ENCODE results near the gene PRR23B.
"Not testable (repeated sequence)": the region's sequence is repeated elsewhere in the genome, so short reads cannot be mapped to it uniquely, and the experiment has no call there.

PRR23B gene

DNA sequence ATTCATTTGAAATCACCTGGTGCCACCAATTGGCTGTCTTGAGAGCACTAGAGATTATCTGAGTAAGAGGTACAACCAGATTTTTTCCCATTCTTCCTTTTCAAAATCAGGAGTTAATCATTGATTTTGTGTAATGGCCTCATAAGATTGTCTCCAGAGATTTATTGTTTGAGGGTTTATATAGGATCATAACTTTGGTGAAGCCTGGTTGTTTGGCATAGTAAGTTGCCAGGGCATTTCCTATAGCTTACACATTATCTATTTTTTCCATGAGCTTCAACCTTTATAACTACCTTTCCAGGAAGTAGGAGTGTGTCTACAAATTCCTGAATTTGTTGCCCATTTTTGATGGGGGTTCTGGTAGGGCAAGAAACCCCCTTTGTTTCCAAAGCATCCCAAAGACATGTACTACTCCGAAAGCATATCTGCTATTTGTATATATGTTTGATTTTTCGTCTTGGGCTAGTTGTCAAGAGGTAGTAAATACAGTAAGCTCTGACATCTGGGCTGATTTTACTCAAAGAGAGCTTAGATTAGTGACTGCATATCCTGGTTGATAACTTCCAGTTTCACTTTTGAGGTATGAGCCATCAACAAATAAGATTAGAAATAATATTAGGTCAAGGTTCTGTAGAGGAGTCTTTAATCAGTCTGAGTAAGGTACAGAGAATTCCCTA lies 11.7 kb upstream of the PRR23B start:
- H3K4me3 ChIP-seq (ENCODE audit: low read length): no peak overlapping the region
- no peak for DNase-seq (ENCODE audit: low read depth)
- TF ChIP-seq, protein P1, sequence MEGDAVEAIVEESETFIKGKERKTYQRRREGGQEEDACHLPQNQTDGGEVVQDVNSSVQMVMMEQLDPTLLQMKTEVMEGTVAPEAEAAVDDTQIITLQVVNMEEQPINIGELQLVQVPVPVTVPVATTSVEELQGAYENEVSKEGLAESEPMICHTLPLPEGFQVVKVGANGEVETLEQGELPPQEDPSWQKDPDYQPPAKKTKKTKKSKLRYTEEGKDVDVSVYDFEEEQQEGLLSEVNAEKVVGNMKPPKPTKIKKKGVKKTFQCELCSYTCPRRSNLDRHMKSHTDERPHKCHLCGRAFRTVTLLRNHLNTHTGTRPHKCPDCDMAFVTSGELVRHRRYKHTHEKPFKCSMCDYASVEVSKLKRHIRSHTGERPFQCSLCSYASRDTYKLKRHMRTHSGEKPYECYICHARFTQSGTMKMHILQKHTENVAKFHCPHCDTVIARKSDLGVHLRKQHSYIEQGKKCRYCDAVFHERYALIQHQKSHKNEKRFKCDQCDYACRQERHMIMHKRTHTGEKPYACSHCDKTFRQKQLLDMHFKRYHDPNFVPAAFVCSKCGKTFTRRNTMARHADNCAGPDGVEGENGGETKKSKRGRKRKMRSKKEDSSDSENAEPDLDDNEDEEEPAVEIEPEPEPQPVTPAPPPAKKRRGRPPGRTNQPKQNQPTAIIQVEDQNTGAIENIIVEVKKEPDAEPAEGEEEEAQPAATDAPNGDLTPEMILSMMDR (conservative IDR thresholded peaks at IDR 0.05; ENCODE audit: low read depth, low read length): no peak

DNA sequence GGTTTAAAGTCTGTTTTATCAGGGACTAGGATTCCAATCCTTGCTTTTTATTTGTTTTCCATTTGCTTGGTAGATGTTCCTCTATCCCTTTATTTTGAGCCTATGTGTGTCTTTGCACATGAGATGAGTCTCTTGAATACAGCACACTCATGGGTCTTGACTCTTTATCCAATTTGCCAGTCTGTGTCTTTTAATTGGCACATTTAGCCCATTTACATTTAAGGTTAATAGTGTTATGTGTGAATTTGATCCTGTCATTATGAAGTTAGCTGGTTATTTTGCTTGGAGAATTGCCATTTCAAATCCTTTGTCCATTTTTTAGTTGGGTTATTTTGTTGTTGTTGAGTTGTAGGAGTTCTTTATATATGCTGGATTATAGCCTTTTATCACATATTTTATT lies 9.8 kb upstream of the PRR23B start:
- H3K4me3 ChIP-seq (ENCODE audit: low read length); DNase-seq (ENCODE audit: low read depth): not testable (repeated sequence)

DNA sequence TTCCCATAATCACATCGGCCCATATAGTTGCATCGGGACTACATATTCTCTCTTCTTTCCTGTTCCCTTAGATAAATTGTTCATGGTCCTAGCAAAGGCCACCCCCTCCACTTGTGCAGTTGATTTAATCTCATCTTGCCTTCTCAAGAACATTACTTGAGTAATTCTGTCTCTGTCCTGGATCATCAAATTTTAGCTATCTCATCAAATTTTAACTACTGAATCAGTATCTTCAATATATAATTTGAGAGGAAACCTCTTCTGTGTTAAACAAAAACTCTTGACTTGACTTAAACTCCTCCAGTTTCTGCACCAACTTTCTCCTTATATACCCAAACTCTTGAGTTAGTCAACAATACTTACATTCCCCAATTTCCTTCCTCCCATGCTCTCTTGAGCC lies 4.2 kb upstream of the PRR23B start:
- no peak overlapping the region for H3K4me3 ChIP-seq (ENCODE audit: low read length)
- TF ChIP-seq, protein P1 (conservative IDR thresholded peaks at IDR 0.05; ENCODE audit: low read depth, low read length): no peak
- DNase-seq (ENCODE audit: low read depth): no peak

DNA sequence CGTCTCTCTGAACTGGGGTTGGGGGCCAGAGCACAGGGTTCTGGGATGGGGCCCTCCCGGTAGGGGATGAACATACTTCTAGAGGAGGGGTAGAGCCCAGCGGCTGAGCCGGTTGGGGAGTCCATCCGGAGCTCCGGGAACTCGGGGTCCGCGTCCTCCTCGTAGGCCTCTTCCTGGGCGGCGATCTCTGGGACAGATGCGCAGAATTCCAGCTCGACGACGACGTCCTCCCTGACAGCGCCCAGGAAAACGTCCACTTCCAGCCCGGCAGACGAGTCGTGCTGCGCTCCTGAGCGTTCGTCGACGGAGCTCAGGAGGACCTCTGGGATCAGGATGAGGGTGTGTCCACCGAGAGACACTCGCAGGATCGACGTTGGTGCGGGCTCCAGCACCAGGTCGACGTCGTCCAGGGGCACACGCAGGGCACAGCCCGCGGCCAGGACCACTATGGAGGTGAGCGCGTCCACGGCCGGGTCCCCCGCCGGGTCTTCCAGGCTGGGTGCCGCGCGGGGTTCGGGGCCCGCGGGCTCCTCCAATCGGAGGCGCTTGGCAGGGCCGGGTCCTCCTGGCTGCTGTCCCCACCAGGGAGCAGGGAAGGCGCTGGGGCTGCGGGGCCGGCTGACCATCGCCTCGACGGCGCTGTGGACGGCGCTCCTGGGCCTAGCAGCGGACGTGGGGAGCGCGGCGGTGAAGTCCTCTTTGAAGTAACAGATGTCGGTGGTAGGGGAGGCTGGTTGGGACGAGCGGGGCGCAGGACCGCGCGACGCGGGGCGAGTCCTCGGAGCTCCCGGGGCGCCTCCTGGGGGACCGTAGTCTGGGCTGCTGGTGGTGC lies 474 bp downstream of the PRR23B start:
- TF ChIP-seq, protein P1 (conservative IDR thresholded peaks at IDR 0.05; ENCODE audit: low read depth, low read length): no peak
- no peak for DNase-seq (ENCODE audit: low read depth)
- no peak overlapping the region for H3K4me3 ChIP-seq (ENCODE audit: low read length)

GRCh38 chr3:139016430-139017048 lies 4.2 kb downstream of the PRR23B start:
- no peak for DNase-seq (ENCODE audit: low read depth)
- TF ChIP-seq, protein P1 (conservative IDR thresholded peaks at IDR 0.05; ENCODE audit: low read depth, low read length): no peak
- H3K4me3 ChIP-seq (ENCODE audit: low read length): no peak overlapping the region

GRCh38 chr3:139006051-139006716 lies 14.5 kb downstream of the PRR23B start, which contains the start of gene PRR23A:
Gene PRR23A, minus strand, starts transcription at chr3:139006268. Its CDS starts 0 bp downstream, at chr3:139006268.
- no peak within 1 kb of the TSS for H3K4me3 ChIP-seq (ENCODE audit: low read length)
- TF ChIP-seq, protein P1 (conservative IDR thresholded peaks at IDR 0.05; ENCODE audit: low read depth, low read length): no peak

More at GRCh38 chr3:139006051-139006716, 14.5 kb downstream of the PRR23B start, which contains the start of gene PRR23A:
- DNase-seq (ENCODE audit: low read depth): no peak

All from retinal pigment epithelial cell (primary cell).